Measurements from ENCODE around the gene INO80.

The INO80 gene

GRCh38 chr15:40943764-40944365, 172.2 kb downstream of the INO80 start:
- no peak for DNase-seq

- DNase-seq, result no peak
Measured at GRCh38 chr15:40942878-40943277, 173.2 kb downstream of the INO80 start.

- no peak for DNase-seq
Measured at GRCh38 chr15:40942337-40942854, 173.7 kb downstream of the INO80 start.

- peak; percentile 71 for DNase-seq
Measured at GRCh38 chr15:40941528-40942336, 174.3 kb downstream of the INO80 start.

- no peak for DNase-seq
Measured at GRCh38 chr15:40941068-40941527, 175.0 kb downstream of the INO80 start.

- peak; percentile 49 for DNase-seq
Measured at GRCh38 chr15:40940296-40940801, 175.7 kb downstream of the INO80 start.

- no peak for DNase-seq
Measured at GRCh38 chr15:40938536-40938870, 177.6 kb downstream of the INO80 start.

GRCh38 chr15:40937762-40938535, 178.1 kb downstream of the INO80 start:
- DNase-seq, result no peak

GRCh38 chr15:40936709-40937666, 179.1 kb downstream of the INO80 start:
- DNase-seq, result no peak

GRCh38 chr15:40936234-40936708, 179.8 kb downstream of the INO80 start:
- no peak for DNase-seq

GRCh38 chr15:40934457-40934856, 181.6 kb downstream of the INO80 start:
- DNase-seq, result no peak

GRCh38 chr15:40933517-40933902, 182.6 kb downstream of the INO80 start:
- no peak for DNase-seq

GRCh38 chr15:40932649-40933516, 183.2 kb downstream of the INO80 start:
- DNase-seq, result no peak

GRCh38 chr15:40932156-40932555, 183.9 kb downstream of the INO80 start:
- no peak for DNase-seq

- DNase-seq, result no peak
Measured at GRCh38 chr15:40931300-40932142, 184.6 kb downstream of the INO80 start.

- no peak for DNase-seq
Measured at GRCh38 chr15:40930430-40931299, 185.4 kb downstream of the INO80 start.

GRCh38 chr15:40929660-40930429, 186.2 kb downstream of the INO80 start:
- no peak for DNase-seq
